Measurements from ENCODE around the gene LRRC74A. TPM values are rescaled to one million over a fixed set of nuclear protein-coding genes. Genes with fewer than 3 reads are reported as not detected.

LRRC74A gene
- total and polyA plus RNA-seq, 2 of the 4 experiments (the other 2 are of a cell fraction) = not detected

- Histone ChIP-seq H2AK5ac (ENCODE audit: low read depth, low read length) (no peak overlapping the region), H3K56ac (ENCODE audit: extremely low read depth, insufficient read depth, low read length) (no peak overlapping the region), H4K91ac (ENCODE audit: insufficient read depth, low read depth, low read length) (no peak overlapping the region), H4K8ac (ENCODE audit: low read depth in 2 of 2, low read length in 2 of 2) (no peak overlapping the region), H3K18ac (ENCODE audit: low read depth, low read length) (no peak overlapping the region), H3K27ac (ENCODE audit: insufficient read depth, low read length) (no peak overlapping the region), H3K4me2 (ENCODE audit: low read depth, low read length) (no peak overlapping the region), H2BK5ac (ENCODE audit: low read depth, low read length, poor library complexity, severe bottlenecking) (no peak overlapping the region), H3K4me1 (ENCODE audit: control insufficient read depth, insufficient read depth, low read length) (peaks cover 4% of the 10 kb centered on the region; the same call in 1 of the 2 replicates), H2BK15ac (ENCODE audit: low read depth, low read length) (no peak overlapping the region), H3K9me3 (ENCODE audit: control insufficient read depth, insufficient read depth, low read length) (no peaks in the 10 kb centered on the region), H2BK20ac (ENCODE audit: low read depth, low read length) (no peak overlapping the region), H3K4ac (ENCODE audit: low read depth, low read length) (no peak overlapping the region), H3K4me3 (ENCODE audit: insufficient read depth, low read depth, low read length) (no peak overlapping the region), H2AK9ac (replicated peaks; ENCODE audit: low read depth, low read length, poor library complexity) (peak overlapping the region; percentile 52), H3K14ac (replicated peaks; ENCODE audit: low read depth, low read length) (no peak overlapping the region), H4K5ac (ENCODE audit: low read depth, low read length) (no peak overlapping the region), H4K20me1 (ENCODE audit: insufficient read depth, low read length) (no peaks in the 10 kb centered on the region), H2AFZ (replicated peaks; ENCODE audit: low read length, poor library complexity) (peak overlapping the region; percentile 35), H2BK120ac (ENCODE audit: low read depth, low read length) (no peak overlapping the region), H3K9ac (ENCODE audit: low read depth, low read length) (no peak overlapping the region), H3K9me1 (ENCODE audit: insufficient read depth, low read length) (peaks cover 2% of the 10 kb centered on the region; the same call in 1 of the 2 replicates), H3K79me1 (ENCODE audit: low read depth in 1 of 2, low read length in 2 of 2) (no peaks in the 10 kb centered on the region), H3K36me3 (ENCODE audit: control insufficient read depth, insufficient read depth, low read length) (peaks cover 12% of the 10 kb centered on the region), H3K27me3 (ENCODE audit: control insufficient read depth, insufficient read depth, low read length) (no peaks in the 10 kb centered on the region), H3K23ac (ENCODE audit: low read depth, low read length) (no peak overlapping the region)
- 100% methylated on average over 2 of the region's 6 CpGs; no CpG with 5 or more reads in 1 of the 2 experiments for WGBS, 2 experiments (ENCODE audit: extremely low coverage in 2 of 2, insufficient read length in 1 of 2)
- DNase-seq (no peak), ATAC-seq (ENCODE audit: low read depth) (no peak; the same call in 1 of the 2 replicates)
- BruUV-seq (replicated peaks) = no TSS peak
- TF ChIP-seq MAFK (IDR thresholded peaks at IDR 0.05; ENCODE audit: low read depth, low read length) (no peak), NFE2L2 (IDR thresholded peaks at IDR 0.05; ENCODE audit: low read depth, low read length) (no peak), CHD1 (IDR thresholded peaks at IDR 0.05; ENCODE audit: low read depth, low read length) (no peak), FOS (IDR thresholded peaks at IDR 0.05; ENCODE audit: low read depth, low read length) (no peak), RAD21 (IDR thresholded peaks at IDR 0.05; ENCODE audit: low read length) (no peak), SMC3 (IDR thresholded peaks at IDR 0.05; ENCODE audit: low read depth, low read length) (no peak), MXI1 (IDR thresholded peaks at IDR 0.05; ENCODE audit: borderline replicate concordance, low read depth, low read length) (no peak), CTCF (conservative IDR thresholded peaks at IDR 0.05; ENCODE audit: low read depth, low read length) (no peak), RFX5 (IDR thresholded peaks at IDR 0.05; ENCODE audit: low read depth, low read length) (no peak), USF2 (IDR thresholded peaks at IDR 0.05; ENCODE audit: low read depth, low read length) (no peak), ELK1 (IDR thresholded peaks at IDR 0.05; ENCODE audit: borderline replicate concordance, low read depth, low read length) (no peak), MAZ (IDR thresholded peaks at IDR 0.05; ENCODE audit: borderline replicate concordance, low read depth, low read length) (no peak), POLR2A (IDR thresholded peaks at IDR 0.05; ENCODE audit: low read depth, low read length) (no peak)
- ChIA-PET POLR2A (ENCODE audit: unreplicated experiment) (no interaction called here), CTCF (interaction anchor here (0.7 to 2.2 kb wide), 3 partner anchors 13 to 75 kb away, joined by 3 to 17 read pairs (median 4); no protein-coding TSS in a partner anchor)
- dilution Hi-C loops (cut with HindIII; ENCODE audit: low sequenced_read_pairs, unreplicated experiment) = no loop called here
- in situ Hi-C loops (cut with MboI; ENCODE audit: low sequenced_read_pairs) = loop anchor here (5.0 kb wide), 1 partner anchor 67 kb away; no protein-coding TSS in a partner anchor
- intact Hi-C loops (cut with micrococcal nuclease) = loop anchor here (1.0 kb wide), 1 partner anchor 74 kb away; no protein-coding TSS in a partner anchor
Observed at GRCh38 chr14:76784266-76784874, 41.8 kb upstream of the LRRC74A start.

Data from IMR-90 (cell line).